Muscle of leg (tissue), 11 donors: ENCODE data around the gene GTPBP6. TPM values are rescaled to one million over a fixed set of nuclear protein-coding genes. Genes with fewer than 3 reads are reported as not detected.
A peak's percentile ranks its signal among the peaks of the same experiment; 100 is the strongest.
"Not testable (repeated sequence)": the region's sequence is repeated elsewhere in the genome, so short reads cannot be mapped to it uniquely, and the experiment has no call there.

Source experiments
- DNase-seq: peaks from one replicate; pipeline ENCODE4 v3.0.0; 2013
- H3K27ac ChIP-seq: one replicate; pipeline ENCODE4 v1.5.1; 2013; ENCODE audit warnings: mild to moderate bottlenecking, low read length, control low read depth
- H3K27me3 ChIP-seq: one replicate; pipeline ENCODE4 v1.6.1; 2013; ENCODE audit warnings: low read length; ENCODE audit not compliant: control insufficient read depth, insufficient read depth
- H3K36me3 ChIP-seq: one replicate; pipeline ENCODE4 v1.6.1; 2013; ENCODE audit warnings: low read length; ENCODE audit not compliant: control insufficient read depth, insufficient read depth
- H3K4me1 ChIP-seq: one replicate; pipeline ENCODE4 v1.6.1; 2013; ENCODE audit warnings: low read length; ENCODE audit not compliant: control insufficient read depth, insufficient read depth
- H3K4me3 ChIP-seq: one replicate; pipeline ENCODE4 v1.5.1; 2013; ENCODE audit warnings: low read length, control low read depth
- H3K9me3 ChIP-seq: replicated peaks from 2 replicates; pipeline ENCODE4 v1.6.1; 2013; ENCODE audit warnings: low read depth, low read length; ENCODE audit not compliant: control insufficient read depth
- WGBS: methylation state at CpG from one replicate; pipeline ENCODE4 v1.1.5; 2013; ENCODE audit warnings: missing lambda C conversion rate; ENCODE audit not compliant: insufficient coverage; 5-methylcytosine and 5-hydroxymethylcytosine counted together
- polyA plus RNA-seq, 8 donors: library from polyadenylated mRNA; unstranded; fragments of 120-200 nt; gene quantifications; one replicate each; pipeline versions ENCODE4 v1.2.1 to v1.2.3, GENCODE V29; 2013; ENCODE audit warnings: inconsistent platforms in 1 of 8, low replicate concordance in 1 of 8; ENCODE audit not compliant: insufficient read length in 8 of 8, insufficient read depth in 1 of 8
- total RNA-seq: library from RNA; stranded (reverse); fragments of 120-200 nt; gene quantifications from one replicate; pipeline ENCODE4 v1.2.4, GENCODE V29; 2013

GTPBP6 gene
- total and polyA plus RNA-seq, 9 donors, result 27.3 to 63.9 (median 54.1) TPM

- not testable (repeated sequence) for DNase-seq, H3K4me3 ChIP-seq, H3K27ac ChIP-seq, H3K9me3 ChIP-seq
- H3K36me3 ChIP-seq, result peaks cover 24% of the 10 kb centered on the region
- peaks cover 11% of the 10 kb centered on the region for H3K4me1 ChIP-seq
- H3K27me3 ChIP-seq, result peaks cover 16% of the 10 kb centered on the region
- 78% methylated on average over 28 of the region's 29 CpGs for WGBS
Observed at GRCh38 chrX:330141-330725, 11.6 kb upstream of the GTPBP6 start.

DNA sequence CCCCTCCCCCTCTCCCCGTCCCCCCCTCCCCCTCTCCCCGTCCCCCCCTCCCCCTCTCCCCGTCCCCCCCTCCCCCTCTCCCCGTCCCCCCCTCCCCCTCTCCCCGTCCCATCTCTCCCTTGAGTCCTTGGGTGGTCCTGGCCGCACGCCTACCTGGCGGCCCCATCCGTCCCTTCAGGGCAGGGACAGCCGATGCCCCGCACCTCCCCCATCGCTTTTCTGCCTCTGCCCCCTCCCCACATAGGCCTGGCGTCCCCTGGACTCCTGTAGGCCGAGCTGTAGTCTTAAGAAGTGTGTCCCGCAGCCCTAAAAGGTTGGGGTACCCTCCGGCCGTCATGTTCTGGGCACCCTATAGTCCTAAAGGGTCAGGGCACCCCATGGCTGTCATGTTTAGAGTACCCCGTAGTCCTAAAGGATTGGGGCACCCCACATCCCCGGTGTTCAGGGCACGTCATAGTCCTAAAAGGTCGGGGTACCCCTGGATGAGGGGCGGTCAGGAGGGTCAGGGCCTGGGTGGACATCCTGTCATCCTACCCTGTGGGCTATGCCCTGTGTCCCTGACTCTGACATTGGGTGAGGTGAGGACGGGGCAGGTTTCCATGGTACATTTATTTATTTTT is 10.8 kb upstream of the GTPBP6 start:
- Histone ChIP-seq H3K4me1 (peaks cover 11% of the 10 kb centered on the region), H3K27ac (no peak overlapping the region), H3K27me3 (peaks cover 16% of the 10 kb centered on the region), H3K4me3 (no peak overlapping the region), H3K9me3 (peaks cover under 1% of the 10 kb centered on the region), H3K36me3 (peaks cover 17% of the 10 kb centered on the region)
- DNase-seq, result no peak
- WGBS, result 68% methylated on average over 5 of the region's 23 CpGs

GRCh38 chrX:327660-328126 is 9.1 kb upstream of the GTPBP6 start:
- 83% methylated on average over 31 of the region's 33 CpGs for WGBS
- H3K36me3 ChIP-seq, result peaks cover 4% of the 10 kb centered on the region
- peaks cover 11% of the 10 kb centered on the region for H3K4me1 ChIP-seq
- peaks cover 3% of the 10 kb centered on the region for H3K9me3 ChIP-seq
- no peak overlapping the region for H3K4me3 ChIP-seq
- H3K27ac ChIP-seq, result no peak overlapping the region
- peaks cover 16% of the 10 kb centered on the region for H3K27me3 ChIP-seq
- DNase-seq, result no peak

DNA sequence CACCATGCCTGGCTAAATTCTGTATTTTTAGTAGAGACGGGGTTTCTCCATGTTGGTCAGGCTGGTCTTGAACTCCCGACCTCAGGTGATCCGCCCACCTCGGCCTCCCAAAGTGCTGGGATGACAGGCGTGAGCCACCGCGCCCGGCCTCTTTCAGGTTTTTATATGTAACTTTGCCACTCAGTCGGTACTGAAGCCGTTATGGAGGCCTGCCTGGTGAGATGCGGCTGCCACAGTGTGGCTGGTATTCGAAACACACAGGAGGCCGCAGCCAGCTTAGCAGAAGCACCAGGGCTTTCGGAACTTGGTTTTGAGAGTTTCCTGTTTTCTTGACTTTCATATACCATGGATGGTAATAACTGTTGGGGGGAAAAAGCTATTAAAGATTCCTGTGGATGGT is 6.1 kb upstream of the GTPBP6 start:
- DNase-seq, H3K4me3 ChIP-seq, H3K27ac ChIP-seq, H3K9me3 ChIP-seq, H3K27me3 ChIP-seq, H3K36me3 ChIP-seq: not testable (repeated sequence)
- 88% methylated on average over 12 of the region's 14 CpGs for WGBS
- peaks cover 13% of the 10 kb centered on the region for H3K4me1 ChIP-seq

DNA sequence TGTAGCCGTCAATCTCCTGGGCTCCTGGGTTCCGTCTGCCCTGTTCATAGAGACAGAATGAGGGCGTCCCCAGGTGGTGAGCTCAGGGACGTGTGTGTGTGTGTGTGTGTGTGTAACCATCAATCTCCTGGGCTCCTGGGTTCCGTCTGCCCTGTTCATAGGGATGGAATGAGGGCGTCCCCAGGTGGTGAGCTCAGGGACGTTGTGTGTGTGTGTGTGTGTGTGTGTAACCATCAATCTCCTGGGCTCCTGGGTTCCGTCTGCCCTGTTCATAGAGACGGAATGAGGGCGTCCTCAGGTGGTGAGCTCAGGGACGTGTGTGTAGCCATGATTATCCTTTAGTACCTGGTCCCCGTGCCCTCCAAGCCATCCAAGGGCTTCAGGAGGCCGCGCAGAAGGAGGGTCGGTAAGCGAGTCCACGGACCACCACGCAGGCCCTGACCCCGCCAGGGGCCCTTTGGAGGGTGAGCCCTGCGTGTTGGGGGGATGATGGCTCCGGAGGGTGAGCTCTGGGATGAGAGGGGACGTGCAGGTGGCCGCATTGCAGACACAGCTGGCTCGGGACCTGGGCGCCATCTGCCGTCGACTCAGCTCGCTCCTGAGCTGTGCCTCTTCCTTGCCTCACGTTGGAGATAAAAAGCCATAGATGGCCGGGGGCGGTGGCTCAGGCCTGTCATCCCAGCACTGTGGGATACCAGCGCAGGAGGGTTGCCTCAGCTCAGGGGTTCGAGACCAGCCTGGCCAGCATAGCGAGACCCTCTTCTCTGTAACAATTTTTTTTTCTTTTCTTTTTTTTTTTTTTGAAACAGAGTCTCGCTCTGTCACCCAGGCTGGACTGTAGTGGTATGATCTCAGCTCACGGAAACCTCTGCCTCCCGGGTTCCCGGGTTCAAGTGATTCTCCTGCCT is 5.4 kb upstream of the GTPBP6 start:
- WGBS, result 69% methylated on average over 26 of the region's 38 CpGs
- H3K27ac ChIP-seq, result no peak overlapping the region
- no peaks in the 10 kb centered on the region for H3K27me3 ChIP-seq
- no peaks in the 10 kb centered on the region for H3K36me3 ChIP-seq
- peaks cover 16% of the 10 kb centered on the region for H3K4me1 ChIP-seq
- peak; percentile 67 for DNase-seq
- peaks cover 3% of the 10 kb centered on the region for H3K9me3 ChIP-seq
- no peak overlapping the region for H3K4me3 ChIP-seq

- peaks cover 3% of the 10 kb centered on the region for H3K9me3 ChIP-seq
- H3K27me3 ChIP-seq, result no peaks in the 10 kb centered on the region
- 3% methylated on average over 16 of the region's 24 CpGs for WGBS
- no peak overlapping the region for H3K27ac ChIP-seq
- H3K4me1 ChIP-seq, result peaks cover 19% of the 10 kb centered on the region
- peaks cover 13% of the 10 kb centered on the region for H3K36me3 ChIP-seq
- H3K4me3 ChIP-seq, result peak overlapping the region; percentile 90
- peak; percentile 39 for DNase-seq
Observed at GRCh38 chrX:320126-320783, 1.7 kb upstream of the GTPBP6 start.

DNA sequence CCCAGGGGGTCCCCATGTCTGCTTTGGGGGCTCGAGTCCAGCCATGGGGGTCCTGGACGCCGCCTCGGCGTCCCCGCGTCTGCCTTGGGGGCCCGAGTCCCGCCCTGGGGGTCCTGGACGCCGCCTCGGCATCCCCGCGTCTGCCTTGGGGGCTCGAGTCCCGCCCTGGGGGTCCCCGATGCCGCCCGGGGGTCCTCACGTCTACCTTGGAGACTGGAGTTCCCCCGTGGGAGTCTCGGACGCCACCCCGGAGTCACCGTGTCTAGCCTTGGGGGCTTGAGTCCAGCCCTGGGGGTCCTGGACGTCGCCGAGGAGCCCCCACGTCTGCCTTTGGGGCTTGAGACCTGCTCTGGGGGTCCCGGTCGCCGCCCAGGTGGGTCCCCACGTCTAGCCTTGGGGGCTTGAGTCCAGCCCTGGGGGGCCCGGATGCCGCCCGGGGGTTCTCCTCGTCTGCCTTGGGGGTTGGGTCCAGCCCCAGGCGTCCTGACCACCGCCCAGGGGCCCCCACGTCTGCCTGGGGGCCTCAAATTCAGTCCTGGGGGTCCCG is 1.1 kb upstream of the GTPBP6 start:
- H3K27me3 ChIP-seq, result no peaks in the 10 kb centered on the region
- H3K4me3 ChIP-seq, result peak overlapping the region; percentile 90
- H3K36me3 ChIP-seq, result peaks cover 19% of the 10 kb centered on the region
- H3K4me1 ChIP-seq, result peaks cover 19% of the 10 kb centered on the region
- WGBS, result under 1% methylated on average over 41 of the region's 41 CpGs
- peak overlapping the region; percentile 29 for H3K27ac ChIP-seq
- DNase-seq, result no peak
- peaks cover 4% of the 10 kb centered on the region for H3K9me3 ChIP-seq

DNA sequence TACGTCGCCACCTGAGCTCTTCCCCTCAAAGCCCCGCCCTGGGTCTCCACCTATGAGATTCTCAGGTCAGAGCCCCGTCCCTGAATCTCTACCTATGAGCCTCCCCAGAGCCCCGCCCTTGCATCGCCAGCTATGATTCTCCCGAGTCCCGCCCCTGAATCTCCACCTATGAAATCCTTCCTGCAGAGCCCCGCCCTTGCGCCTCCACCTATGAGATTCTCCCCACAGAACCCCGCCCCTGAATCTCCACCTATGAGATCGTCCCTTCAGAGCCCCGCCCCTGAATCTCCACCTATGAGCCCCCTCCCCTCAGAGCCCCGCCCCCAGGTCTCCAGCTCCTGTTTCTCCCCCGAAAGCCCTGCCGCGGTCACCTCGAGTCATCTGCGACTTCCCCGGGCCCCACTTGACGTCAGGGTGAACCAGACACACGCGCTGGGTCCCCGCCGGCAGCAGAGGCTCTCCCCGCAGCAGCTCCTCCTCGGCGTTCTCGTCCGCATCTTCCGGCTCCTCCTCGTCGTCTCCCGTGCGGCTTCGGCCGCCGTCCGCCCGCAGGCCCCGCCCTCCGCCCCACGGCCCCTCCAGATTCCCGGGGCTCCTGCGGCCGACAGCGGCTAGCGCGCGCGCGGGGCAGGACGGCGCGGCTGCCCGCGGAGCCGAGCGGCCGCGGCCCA is 393 bp downstream of the GTPBP6 start:
- peak overlapping the region; percentile 81 for H3K4me3 ChIP-seq
- peaks cover 30% of the 10 kb centered on the region for H3K36me3 ChIP-seq
- H3K27ac ChIP-seq, result peak overlapping the region; percentile 95
- peaks cover 19% of the 10 kb centered on the region for H3K4me1 ChIP-seq
- 0% methylated on average over 59 of the region's 61 CpGs for WGBS
- peaks cover 2% of the 10 kb centered on the region for H3K9me3 ChIP-seq
- peak; percentile 99 for DNase-seq
- no peaks in the 10 kb centered on the region for H3K27me3 ChIP-seq

DNA sequence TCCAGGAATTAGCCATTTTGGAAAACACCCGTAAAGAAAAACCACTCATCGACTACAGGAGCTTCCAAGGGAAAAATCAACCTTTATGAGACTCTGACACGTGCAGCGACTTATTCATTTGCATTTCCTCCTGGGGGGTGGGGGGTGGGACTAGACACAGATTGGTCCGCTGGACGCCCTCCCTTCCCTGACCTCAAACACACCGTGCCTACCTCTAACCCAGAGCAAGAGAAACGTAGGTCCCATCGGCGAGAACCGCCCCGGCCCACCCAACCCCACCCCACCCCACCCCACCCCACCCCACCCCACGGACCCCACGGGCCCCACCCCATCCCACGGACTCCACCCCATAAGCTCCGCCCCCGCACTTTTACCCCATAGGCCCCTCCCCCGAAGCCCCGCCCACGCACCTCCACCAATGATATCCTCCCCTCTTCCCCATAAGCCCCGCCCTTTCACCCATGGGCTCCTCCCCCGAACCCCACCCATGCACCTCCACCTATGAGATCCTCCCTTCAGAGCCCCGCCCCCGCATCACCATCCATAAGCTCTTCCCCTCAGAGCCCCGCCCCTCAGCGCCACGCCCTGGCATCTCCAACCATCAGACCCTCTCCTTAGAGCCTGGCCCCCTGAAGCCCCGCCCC is 1.1 kb downstream of the GTPBP6 start:
- Histone ChIP-seq H3K36me3 (peaks cover 37% of the 10 kb centered on the region), H3K27me3 (no peaks in the 10 kb centered on the region), H3K27ac (peak overlapping the region; percentile 74), H3K4me1 (peaks cover 19% of the 10 kb centered on the region), H3K9me3 (peaks cover 2% of the 10 kb centered on the region), H3K4me3 (peak overlapping the region; percentile 81)
- 9% methylated on average over 13 of the region's 28 CpGs for WGBS
- peak; percentile 35 for DNase-seq
